NCI-H1417 (cell line): ENCODE measurements around the gene TMEM145.
A peak's percentile ranks its signal among the peaks of the same experiment; 100 is the strongest.
"Not testable (repeated sequence)": the region's sequence is repeated elsewhere in the genome, so short reads cannot be mapped to it uniquely, and the experiment has no call there.

Experiments used
- DNase-seq, 3 experiments: peaks; one replicate each; lab custom pipeline; 2025; lab: John Stamatoyannopoulos, UW

TMEM145 gene

GRCh38 chr19:42334697-42335373 lies 21.7 kb downstream of the TMEM145 start:
- DNase-seq: no peak

- no peak for DNase-seq
Observed at GRCh38 chr19:42335374-42335936, 22.3 kb downstream of the TMEM145 start.

GRCh38 chr19:42335971-42336370 lies 22.9 kb downstream of the TMEM145 start:
- DNase-seq: no peak

- not testable (repeated sequence) for DNase-seq
Observed at GRCh38 chr19:42339126-42339860, 26.2 kb downstream of the TMEM145 start.

DNA sequence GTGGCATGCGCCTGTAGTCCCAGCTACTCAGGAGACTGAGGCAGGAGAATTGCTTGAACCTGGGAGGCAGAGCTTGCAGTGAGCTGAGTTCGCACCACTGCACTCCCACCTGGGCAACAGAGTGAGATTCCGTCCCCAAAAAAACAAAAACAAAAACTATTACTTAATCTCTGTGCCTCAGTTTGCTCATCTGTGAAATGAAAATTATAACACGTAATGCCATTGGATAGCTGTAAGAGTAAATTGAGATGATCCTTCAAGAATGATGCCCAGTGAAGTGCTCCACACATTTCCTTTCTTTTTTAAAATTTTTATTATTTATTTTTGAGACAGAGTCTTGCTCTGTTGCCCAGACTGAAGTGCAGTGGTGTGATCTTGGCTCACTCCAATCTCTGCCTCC lies 26.8 kb downstream of the TMEM145 start:
- not testable (repeated sequence) for DNase-seq

- DNase-seq: no peak
Observed at GRCh38 chr19:42343344-42344110, 30.4 kb downstream of the TMEM145 start.

GRCh38 chr19:42344336-42344893 lies 31.3 kb downstream of the TMEM145 start:
- no peak for DNase-seq

DNA sequence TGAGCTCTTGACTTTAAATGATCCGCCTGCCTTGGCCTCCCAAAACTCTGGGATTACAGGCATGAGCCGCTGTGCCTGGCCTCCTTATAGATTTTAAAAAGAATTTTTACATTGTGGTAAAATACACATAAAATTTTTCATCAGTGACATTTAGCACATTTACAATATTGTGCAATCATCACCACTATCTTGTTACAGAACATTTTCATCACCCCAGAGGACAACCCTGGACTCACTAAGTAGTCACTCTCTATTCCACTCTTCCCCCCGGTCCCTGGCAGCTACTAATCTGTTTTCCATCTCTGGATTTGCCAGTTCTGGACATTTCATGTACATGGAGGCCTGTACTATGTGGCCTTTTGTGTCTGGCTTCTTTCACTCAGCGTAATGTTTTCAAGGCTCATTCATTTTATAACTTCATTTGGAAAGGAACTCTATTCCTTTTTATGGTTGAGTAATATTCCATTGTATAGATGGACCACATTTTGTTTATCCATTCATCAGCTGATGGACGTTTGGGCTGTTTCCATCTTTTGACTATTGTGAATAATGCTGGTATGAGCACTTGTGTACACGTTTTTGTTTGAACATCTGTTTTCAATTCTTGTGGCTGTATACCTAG lies 32.2 kb downstream of the TMEM145 start:
- DNase-seq: no peak

- no peak for DNase-seq
Observed at GRCh38 chr19:42348211-42348610, 35.1 kb downstream of the TMEM145 start.

DNA sequence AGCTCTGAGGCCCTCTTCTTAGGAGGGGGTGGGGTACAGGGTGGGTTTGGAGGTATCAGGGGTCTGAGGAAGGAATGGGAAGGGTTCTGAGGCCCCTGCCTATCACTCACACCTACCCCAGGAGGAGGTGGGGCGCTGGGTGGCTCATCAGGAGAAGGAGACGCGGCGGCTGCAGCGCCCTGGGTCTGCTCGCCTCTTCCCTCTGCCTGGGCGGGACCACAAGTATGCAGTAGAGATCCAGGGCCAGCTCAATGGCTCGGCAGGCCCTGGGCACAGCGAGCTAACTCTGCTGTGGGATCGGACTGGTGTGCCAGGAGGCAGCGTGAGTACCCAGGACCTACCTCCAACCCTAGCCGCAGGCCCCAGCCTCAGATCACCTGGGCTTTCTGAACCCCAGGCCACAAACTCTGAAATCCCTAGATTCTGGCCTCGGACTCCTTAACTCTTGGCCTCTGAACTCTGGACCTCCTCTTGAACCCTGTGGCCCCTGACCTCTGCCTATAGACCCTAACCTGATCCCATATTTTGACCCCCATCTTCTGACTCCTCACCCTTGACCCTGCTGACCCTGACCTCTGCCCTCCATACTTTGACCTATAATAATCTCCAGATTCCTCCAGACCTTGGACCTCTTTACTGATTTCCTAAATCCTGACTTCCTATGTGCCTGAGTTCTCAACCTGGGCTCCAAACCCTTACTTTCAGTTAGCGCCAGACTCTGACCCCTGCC lies 36.4 kb downstream of the TMEM145 start:
- DNase-seq: no peak

DNA sequence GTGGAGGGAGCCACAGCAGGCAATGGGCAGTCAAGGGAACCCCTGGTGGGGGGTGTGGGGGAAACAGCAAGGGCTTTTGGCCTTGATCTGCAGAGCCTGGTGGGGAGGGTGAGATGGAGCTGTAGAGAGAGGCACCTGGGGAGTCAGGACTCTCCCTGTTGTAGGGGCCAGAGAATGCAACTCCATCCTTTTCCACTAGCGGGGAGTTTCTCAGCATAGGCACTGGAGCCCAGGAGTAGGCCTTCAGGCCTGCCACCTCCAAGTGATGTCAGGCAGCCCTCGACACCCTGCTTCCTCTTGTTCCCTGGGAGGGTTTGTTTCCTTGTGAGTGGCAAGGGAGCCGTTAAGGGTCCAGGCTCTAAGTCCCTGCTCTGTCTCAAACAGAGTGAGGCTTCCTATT lies 37.3 kb downstream of the TMEM145 start:
- DNase-seq: no peak

- no peak for DNase-seq
Observed at GRCh38 chr19:42351079-42351735, 38.1 kb downstream of the TMEM145 start.

GRCh38 chr19:42352301-42353259 lies 39.5 kb downstream of the TMEM145 start:
- DNase-seq: peak; percentile 58 to 94 (median 89)

DNA sequence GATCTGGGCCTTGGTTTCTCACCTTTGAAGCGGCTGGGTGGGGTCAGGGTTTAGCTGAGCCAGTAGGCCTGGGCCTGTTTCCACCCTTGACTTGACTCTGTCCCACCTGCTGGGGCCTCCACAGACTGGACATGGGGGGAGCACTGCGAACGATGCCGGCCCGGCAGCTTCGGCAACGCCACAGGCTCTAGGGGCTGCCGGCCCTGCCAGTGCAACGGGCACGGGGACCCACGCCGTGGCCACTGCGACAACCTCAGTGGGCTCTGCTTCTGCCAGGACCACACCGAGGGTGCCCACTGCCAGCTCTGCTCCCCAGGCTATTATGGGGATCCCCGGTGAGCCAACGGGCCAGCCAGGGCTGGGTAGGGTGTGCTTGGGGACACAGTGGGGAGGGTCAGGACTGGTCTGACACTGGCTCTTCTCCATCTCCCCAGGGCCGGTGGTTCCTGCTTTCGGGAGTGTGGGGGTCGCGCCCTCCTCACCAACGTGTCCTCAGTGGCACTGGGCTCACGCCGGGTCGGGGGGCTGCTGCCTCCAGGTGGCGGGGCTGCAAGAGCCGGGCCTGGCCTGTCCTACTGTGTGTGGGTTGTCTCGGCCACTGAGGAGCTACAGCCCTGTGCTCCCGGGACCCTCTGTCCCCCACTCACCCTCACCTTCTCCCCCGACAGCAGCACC lies 40.4 kb downstream of the TMEM145 start:
- no peak for DNase-seq

DNA sequence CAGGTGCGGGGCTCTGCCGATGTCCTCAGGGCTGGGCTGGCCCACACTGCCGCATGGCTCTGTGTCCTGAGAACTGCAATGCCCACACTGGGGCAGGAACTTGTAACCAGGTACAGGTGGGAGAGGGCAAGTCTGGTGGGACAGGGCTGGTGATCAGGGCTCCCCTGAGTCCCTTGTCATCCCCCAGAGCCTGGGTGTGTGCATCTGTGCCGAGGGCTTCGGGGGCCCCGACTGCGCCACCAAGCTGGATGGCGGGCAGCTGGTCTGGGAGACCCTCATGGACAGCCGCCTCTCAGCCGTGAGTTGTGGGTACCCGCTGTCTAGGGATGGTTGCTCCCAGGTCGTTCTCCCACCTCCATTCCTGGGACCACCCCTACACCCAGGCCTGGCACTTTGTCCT lies 42.8 kb downstream of the TMEM145 start:
- DNase-seq: no peak

DNA sequence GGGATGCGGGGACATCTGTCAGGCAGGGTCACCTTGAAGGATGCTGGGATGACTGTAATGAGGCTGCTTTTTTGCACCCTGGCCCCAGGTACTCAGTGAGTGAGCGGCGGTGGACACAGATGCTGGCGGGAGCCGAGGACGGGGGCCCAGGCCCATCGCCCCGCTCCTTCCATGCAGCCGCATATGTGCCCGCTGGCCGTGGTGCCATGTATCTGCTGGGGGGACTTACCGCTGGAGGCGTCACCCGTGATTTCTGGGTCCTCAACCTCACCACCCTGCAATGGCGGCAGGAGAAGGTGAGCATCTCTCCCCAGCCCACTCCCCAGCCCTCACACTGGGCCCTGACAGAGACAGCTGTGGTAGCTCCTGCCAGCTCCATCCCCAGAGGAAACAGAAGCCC lies 43.6 kb downstream of the TMEM145 start:
- no peak for DNase-seq

DNA sequence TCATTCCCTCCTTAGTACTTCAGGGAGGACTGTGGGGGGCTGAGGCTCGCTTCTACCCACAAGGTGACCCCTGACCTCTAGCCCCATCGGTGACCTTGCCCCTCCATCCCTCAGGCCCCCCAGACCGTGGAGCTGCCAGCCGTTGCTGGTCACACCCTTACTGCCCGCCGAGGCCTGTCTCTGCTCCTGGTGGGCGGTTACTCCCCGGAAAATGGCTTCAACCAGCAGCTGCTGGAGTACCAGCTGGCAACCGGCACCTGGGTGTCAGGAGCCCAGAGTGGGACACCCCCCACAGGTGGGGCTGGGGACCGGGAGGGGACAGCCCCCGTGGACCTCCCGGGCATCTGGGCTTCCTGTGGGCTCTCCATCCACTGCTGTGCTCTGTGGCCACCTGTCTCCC lies 44.2 kb downstream of the TMEM145 start:
- no peak for DNase-seq

GRCh38 chr19:42360787-42361544 lies 47.9 kb downstream of the TMEM145 start:
- DNase-seq: no peak
